HG03442 (cell line): ENCODE measurements around the gene ZNF605.
"Not testable (repeated sequence)": the region's sequence is repeated elsewhere in the genome, so short reads cannot be mapped to it uniquely, and the experiment has no call there.

Experiments
- ATAC-seq: cut with Tn5 transposase; IDR thresholded peaks from one replicate; pipeline ENCODE4 v1.9.1; 2021; ENCODE audit warnings: mild to moderate bottlenecking, moderate library complexity; ENCODE audit not compliant: unreplicated experiment

ZNF605 gene

GRCh38 chr12:132949936-132950837 is 5.9 kb downstream of the ZNF605 start:
- no peak for ATAC-seq

- ATAC-seq, result no peak
Observed at GRCh38 chr12:132948146-132949066, 7.7 kb downstream of the ZNF605 start.

- ATAC-seq, result no peak
Observed at GRCh38 chr12:132946246-132946820, 9.8 kb downstream of the ZNF605 start.

- no peak for ATAC-seq
Observed at GRCh38 chr12:132945806-132946205, 10.3 kb downstream of the ZNF605 start.

- no peak for ATAC-seq
Observed at GRCh38 chr12:132942611-132943010, 13.5 kb downstream of the ZNF605 start.

GRCh38 chr12:132941336-132941954 is 14.7 kb downstream of the ZNF605 start:
- ATAC-seq, result no peak

GRCh38 chr12:132940071-132940719 is 15.9 kb downstream of the ZNF605 start:
- ATAC-seq, result no peak

- ATAC-seq, result not testable (repeated sequence)
Observed at GRCh38 chr12:132938807-132939206, 17.3 kb downstream of the ZNF605 start.

- ATAC-seq, result no peak
Observed at GRCh38 chr12:132937476-132937875, 18.6 kb downstream of the ZNF605 start.

- ATAC-seq, result not testable (repeated sequence)
Observed at GRCh38 chr12:132936921-132937320, 19.2 kb downstream of the ZNF605 start.

GRCh38 chr12:132936163-132936562 is 19.9 kb downstream of the ZNF605 start:
- ATAC-seq, result no peak

GRCh38 chr12:132926415-132926833 is 29.7 kb downstream of the ZNF605 start:
- no peak for ATAC-seq

GRCh38 chr12:132925597-132926414 is 30.3 kb downstream of the ZNF605 start:
- no peak for ATAC-seq

- ATAC-seq, result no peak
Observed at GRCh38 chr12:132924356-132924755, 31.8 kb downstream of the ZNF605 start.

GRCh38 chr12:132923356-132923909 is 32.7 kb downstream of the ZNF605 start:
- no peak for ATAC-seq

GRCh38 chr12:132922676-132923075 is 33.4 kb downstream of the ZNF605 start:
- no peak for ATAC-seq

GRCh38 chr12:132921685-132922084 is 34.4 kb downstream of the ZNF605 start:
- ATAC-seq, result no peak

GRCh38 chr12:132918680-132919079 is 37.4 kb downstream of the ZNF605 start:
- no peak for ATAC-seq

GRCh38 chr12:132909030-132909368 is 47.1 kb downstream of the ZNF605 start:
- ATAC-seq, result no peak
